ENCODE measurements around the gene FASN.

Gene FASN

GRCh38 chr17:82072827-82073226 is 25.2 kb downstream of the FASN start:
- DNase-seq, result no peak

GRCh38 chr17:82070611-82071010 is 27.4 kb downstream of the FASN start:
- no peak for DNase-seq

GRCh38 chr17:82065638-82066303 is 32.3 kb downstream of the FASN start, which contains the start of gene DUS1L:
TSS of gene DUS1L (minus strand) at chr17:82065804. CDS start at chr17:82065059, 745 bp downstream.
- DNase-seq, result peak; percentile 80

GRCh38 chr17:82065193-82065637 is 32.8 kb downstream of the FASN start:
- no peak for DNase-seq

- no peak for DNase-seq
Measured at GRCh38 chr17:82064433-82065192, 33.4 kb downstream of the FASN start.

- DNase-seq, result no peak
Measured at GRCh38 chr17:82063424-82064415, 34.3 kb downstream of the FASN start.

GRCh38 chr17:82062984-82063368 is 35.1 kb downstream of the FASN start:
- DNase-seq, result no peak

- DNase-seq, result no peak
Measured at GRCh38 chr17:82062076-82062983, 35.7 kb downstream of the FASN start.

- no peak for DNase-seq
Measured at GRCh38 chr17:82061047-82061925, 36.8 kb downstream of the FASN start.

- no peak for DNase-seq
Measured at GRCh38 chr17:82060614-82061013, 37.4 kb downstream of the FASN start.

GRCh38 chr17:82060001-82060380 is 38.0 kb downstream of the FASN start:
- no peak for DNase-seq

GRCh38 chr17:82059272-82060000 is 38.6 kb downstream of the FASN start:
- no peak for DNase-seq

- DNase-seq, result no peak
Measured at GRCh38 chr17:82058855-82059249, 39.2 kb downstream of the FASN start.

GRCh38 chr17:82058230-82058854 is 39.7 kb downstream of the FASN start:
- no peak for DNase-seq

- no peak for DNase-seq
Measured at GRCh38 chr17:82056729-82057621, 41.1 kb downstream of the FASN start.

- no peak for DNase-seq
Measured at GRCh38 chr17:82055965-82056728, 41.9 kb downstream of the FASN start.

GRCh38 chr17:82055023-82055964 is 42.7 kb downstream of the FASN start:
- DNase-seq, result no peak

Data from CD4-positive, alpha-beta T cell treated with Interleukin-12 subunit alpha and Interleukin-12 subunit beta, for 1 hour (primary cell).